ENCODE data around the gene CHD1.

The CHD1 gene

DNA sequence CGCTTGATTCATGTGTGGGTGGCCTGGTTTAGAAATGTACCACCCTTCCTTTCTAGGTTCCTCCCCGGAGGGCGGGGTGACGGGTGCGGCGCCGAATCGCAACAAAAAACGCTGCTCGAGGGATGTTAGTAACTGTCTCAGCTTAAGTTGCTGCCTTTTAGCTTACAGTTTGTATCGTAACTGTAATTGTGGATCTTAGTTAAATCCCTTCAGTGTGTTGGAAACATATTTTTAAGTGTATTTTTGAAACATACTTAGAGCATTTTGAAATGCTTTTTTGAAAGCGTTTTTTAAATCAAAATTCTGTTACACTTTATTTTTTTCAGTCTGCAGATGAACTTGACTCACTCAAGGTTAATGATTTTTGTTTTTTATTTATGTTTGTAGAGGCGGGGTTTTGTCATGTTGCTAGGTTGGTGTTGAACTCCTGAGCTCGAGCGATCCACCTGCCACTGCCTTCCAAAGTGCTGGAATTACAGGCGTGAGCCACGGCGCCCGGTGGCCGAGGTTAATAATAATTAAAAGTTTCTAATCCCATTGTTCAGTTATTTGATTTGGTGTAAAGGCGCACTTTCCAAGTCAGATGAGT lies 997 bp upstream of the CHD1 start:
- peak; percentile 72 for DNase-seq (ENCODE audit: low read depth, low spot score)
- Histone ChIP-seq H3K9me3 (ENCODE audit: low read depth, low read length) (no peaks in the 10 kb centered on the region), H3K9ac (ENCODE audit: insufficient read length) (peak overlapping the region; percentile 89), H3K4me3 (peak overlapping the region; percentile 88), H3K36me3 (ENCODE audit: insufficient read depth, low read length) (peaks cover 23% of the 10 kb centered on the region), H3K27ac (peak overlapping the region; percentile 91)
- TF ChIP-seq EZH2 (IDR thresholded peaks at IDR 0.05) (no peak), FOXP2 (optimal IDR thresholded peaks at IDR 0.05; ENCODE audit: control extremely low read depth, extremely low read length, insufficient read depth) (no peak), POLR2AphosphoS5 (IDR thresholded peaks at IDR 0.05; ENCODE audit: borderline replicate concordance, low read depth, low read length) (no peak)

DNA sequence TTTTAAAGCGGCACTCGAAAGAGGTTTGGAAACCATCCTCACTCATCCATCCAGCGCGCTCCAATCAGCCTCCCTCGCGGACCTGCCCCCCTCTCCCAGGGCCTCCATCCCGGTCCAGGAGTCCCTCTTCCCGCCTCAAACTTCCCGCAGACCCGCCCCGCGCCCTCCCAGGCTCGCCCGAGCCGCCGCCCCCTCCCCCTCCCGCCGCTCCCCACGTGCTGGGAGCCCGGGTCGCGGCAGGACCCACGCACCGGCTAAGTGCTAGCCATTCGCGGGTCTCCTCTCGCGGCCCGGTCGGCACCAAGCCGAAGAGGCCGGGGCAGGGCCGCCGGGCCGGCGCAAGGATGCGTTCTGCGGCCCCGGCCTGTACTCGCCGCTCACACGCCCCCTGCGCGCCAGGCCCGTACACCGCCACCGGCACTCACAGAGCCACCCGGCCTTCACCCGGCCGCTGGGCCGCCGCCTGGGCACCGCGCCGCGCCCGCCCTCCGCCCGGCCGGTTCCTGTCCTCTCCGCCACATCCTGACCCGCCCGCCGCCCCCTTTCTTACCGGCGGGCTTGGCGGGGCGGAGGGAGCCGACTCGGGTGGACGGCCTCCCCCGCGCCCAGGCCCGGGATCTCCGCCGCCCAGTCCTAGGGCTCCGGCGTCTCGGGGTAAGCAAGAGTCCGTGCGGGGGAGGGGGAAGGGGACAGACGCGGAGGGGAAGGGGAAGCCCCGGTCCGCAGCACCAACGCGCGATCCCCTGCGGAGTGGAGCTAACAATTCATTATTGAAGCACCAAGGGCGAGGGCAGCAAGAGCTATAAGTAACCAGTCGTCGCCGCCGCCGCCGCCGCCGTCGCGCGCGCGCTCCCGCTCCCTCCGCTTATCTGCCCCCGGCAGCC lies 576 bp downstream of the CHD1 start:
- Histone ChIP-seq H3K27ac (peak overlapping the region; percentile 82), H3K4me3 (peak overlapping the region; percentile 88), H3K9me3 (ENCODE audit: low read depth, low read length) (no peaks in the 10 kb centered on the region), H3K36me3 (ENCODE audit: insufficient read depth, low read length) (peaks cover 38% of the 10 kb centered on the region), H3K9ac (ENCODE audit: insufficient read length) (peak overlapping the region; percentile 93)
- no peak for DNase-seq (ENCODE audit: low read depth, low spot score)
- no peak for TF ChIP-seq FOXP2 (optimal IDR thresholded peaks at IDR 0.05; ENCODE audit: control extremely low read depth, extremely low read length, insufficient read depth)
- TF ChIP-seq POLR2AphosphoS5 (IDR thresholded peaks at IDR 0.05; ENCODE audit: borderline replicate concordance, low read depth, low read length): no peak
- TF ChIP-seq EZH2 (IDR thresholded peaks at IDR 0.05): no peak

DNA sequence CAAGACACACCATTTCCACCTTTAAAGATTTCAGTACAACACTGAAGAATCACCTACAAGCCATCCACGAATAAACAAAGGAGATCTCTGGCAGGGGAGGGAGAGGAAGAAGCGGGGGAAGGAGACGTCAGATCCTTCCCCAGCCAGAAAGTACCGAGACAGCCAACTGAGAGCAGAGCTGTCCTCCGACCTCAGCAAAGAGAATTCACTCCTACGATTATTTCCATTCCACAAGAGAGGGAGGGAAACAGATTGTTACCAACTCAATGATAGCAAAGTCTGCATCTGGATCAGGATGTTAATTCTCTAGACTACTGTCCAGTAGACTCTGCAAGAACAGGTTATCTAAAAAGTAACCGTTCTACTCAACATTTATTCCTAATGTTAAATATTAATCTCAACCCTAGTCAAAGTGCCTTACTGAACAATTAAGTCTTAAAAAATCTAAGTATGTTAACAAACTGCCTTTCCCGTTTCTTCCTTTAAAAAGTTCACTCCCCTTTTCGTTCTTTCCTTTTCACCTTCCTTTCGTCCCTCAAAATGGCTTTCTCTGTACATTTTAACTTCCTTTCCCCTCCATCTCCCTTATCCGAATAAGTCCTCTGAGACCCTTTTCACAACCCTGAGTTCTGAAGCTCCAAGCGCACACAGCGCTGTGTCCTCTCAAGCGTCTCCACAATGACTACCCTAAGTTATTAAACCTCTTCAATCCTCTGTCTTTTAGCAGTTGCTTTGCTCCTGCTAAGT lies 1.4 kb downstream of the CHD1 start:
- DNase-seq (ENCODE audit: low read depth, low spot score): no peak
- peak; percentile 38 for TF ChIP-seq POLR2AphosphoS5 (IDR thresholded peaks at IDR 0.05; ENCODE audit: borderline replicate concordance, low read depth, low read length)
- no peak for TF ChIP-seq EZH2 (IDR thresholded peaks at IDR 0.05)
- no peak for TF ChIP-seq FOXP2 (optimal IDR thresholded peaks at IDR 0.05; ENCODE audit: control extremely low read depth, extremely low read length, insufficient read depth)
- H3K9ac ChIP-seq (ENCODE audit: insufficient read length): peak overlapping the region; percentile 93
- no peaks in the 10 kb centered on the region for H3K9me3 ChIP-seq (ENCODE audit: low read depth, low read length)
- H3K36me3 ChIP-seq (ENCODE audit: insufficient read depth, low read length): peaks cover 46% of the 10 kb centered on the region
- H3K4me3 ChIP-seq: peak overlapping the region; percentile 88
- H3K27ac ChIP-seq: no peak overlapping the region

DNA sequence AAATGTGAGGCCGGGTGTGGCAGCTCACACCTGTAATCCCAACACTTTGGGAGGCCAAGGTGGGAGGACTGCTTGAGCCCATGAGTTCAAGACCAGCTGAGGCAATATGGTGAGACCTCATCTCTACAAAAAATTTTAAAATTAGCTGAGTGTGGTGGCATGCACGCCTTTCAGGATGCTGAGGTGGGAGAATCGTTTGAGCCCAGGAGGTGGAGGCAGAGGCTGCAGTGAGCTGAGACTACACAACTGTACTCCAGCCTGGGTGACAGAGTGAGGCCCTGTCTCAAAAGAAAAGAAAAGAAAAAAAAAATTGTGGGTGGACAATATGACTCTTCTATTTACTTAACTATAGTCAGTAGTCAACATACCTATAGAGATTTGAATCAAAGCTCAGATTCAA lies 4.8 kb downstream of the CHD1 start:
- Histone ChIP-seq H3K9me3 (ENCODE audit: low read depth, low read length) (no peaks in the 10 kb centered on the region), H3K4me3 (no peak overlapping the region), H3K9ac (ENCODE audit: insufficient read length) (no peak overlapping the region), H3K27ac (no peak overlapping the region), H3K36me3 (ENCODE audit: insufficient read depth, low read length) (peaks cover 73% of the 10 kb centered on the region)
- TF ChIP-seq POLR2AphosphoS5 (IDR thresholded peaks at IDR 0.05; ENCODE audit: borderline replicate concordance, low read depth, low read length) (no peak), EZH2 (IDR thresholded peaks at IDR 0.05) (no peak), FOXP2 (optimal IDR thresholded peaks at IDR 0.05; ENCODE audit: control extremely low read depth, extremely low read length, insufficient read depth) (no peak)
- no peak for DNase-seq (ENCODE audit: low read depth, low spot score)

DNA sequence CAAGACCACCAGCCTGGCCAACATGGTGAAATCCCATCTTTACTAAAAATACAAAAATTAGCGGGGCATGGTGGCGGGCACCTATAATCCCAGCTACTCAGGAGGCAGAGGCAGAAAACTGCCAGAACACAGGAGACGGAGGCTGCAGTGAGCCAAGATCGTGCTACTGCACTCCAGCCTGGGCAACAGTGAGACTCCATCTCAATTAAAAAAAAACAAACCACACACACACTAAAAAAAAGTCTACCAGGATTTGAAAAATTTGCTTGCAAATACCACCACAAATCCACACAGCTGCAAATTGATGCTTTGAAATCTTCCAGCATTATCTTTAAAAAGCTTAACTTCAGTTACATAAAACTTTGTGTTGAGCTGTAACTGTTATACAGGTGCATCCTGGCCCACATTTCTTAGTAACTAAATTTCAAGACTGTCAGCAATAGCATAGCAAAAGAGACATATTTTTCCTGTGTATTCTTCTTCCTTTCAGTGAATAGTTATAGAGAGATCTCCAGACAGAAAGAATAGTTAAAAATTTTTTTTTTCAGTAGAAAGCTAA lies 6.8 kb downstream of the CHD1 start:
- DNase-seq (ENCODE audit: low read depth, low spot score): no peak
- Histone ChIP-seq H3K9ac (ENCODE audit: insufficient read length) (no peak overlapping the region), H3K9me3 (ENCODE audit: low read depth, low read length) (no peaks in the 10 kb centered on the region), H3K4me3 (no peak overlapping the region), H3K27ac (peak overlapping the region; percentile 31; the same call in 1 of the 2 replicates), H3K36me3 (ENCODE audit: insufficient read depth, low read length) (peaks cover 90% of the 10 kb centered on the region)
- TF ChIP-seq EZH2 (IDR thresholded peaks at IDR 0.05) (no peak), POLR2AphosphoS5 (IDR thresholded peaks at IDR 0.05; ENCODE audit: borderline replicate concordance, low read depth, low read length) (no peak), FOXP2 (optimal IDR thresholded peaks at IDR 0.05; ENCODE audit: control extremely low read depth, extremely low read length, insufficient read depth) (no peak)

DNA sequence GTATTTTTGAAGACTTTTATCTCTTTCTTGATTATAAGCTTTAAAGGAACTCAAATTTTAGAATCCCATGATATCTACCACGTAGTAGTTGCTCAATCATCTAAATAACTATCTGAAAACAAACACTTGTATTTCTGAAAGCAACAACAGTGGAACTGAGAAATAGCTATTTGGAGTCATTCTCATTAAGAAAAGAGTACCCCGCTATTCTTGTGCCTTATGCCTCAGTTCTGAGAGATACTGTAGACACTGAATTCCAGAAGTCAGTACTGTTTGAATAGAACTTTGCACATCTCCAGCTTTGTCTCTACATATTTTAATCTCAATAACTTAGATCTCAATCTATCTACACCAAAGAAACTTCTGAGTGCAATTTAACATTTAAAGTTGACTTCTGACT lies 11.4 kb downstream of the CHD1 start:
- H3K36me3 ChIP-seq (ENCODE audit: insufficient read depth, low read length): peaks cover 86% of the 10 kb centered on the region
- no peak overlapping the region for H3K4me3 ChIP-seq
- H3K9ac ChIP-seq (ENCODE audit: insufficient read length): no peak overlapping the region
- TF ChIP-seq FOXP2 (optimal IDR thresholded peaks at IDR 0.05; ENCODE audit: control extremely low read depth, extremely low read length, insufficient read depth) (no peak), EZH2 (IDR thresholded peaks at IDR 0.05) (no peak), POLR2AphosphoS5 (IDR thresholded peaks at IDR 0.05; ENCODE audit: borderline replicate concordance, low read depth, low read length) (no peak)
- DNase-seq (ENCODE audit: low read depth, low spot score): no peak
- no peak overlapping the region for H3K27ac ChIP-seq
- H3K9me3 ChIP-seq (ENCODE audit: low read depth, low read length): no peaks in the 10 kb centered on the region

DNA sequence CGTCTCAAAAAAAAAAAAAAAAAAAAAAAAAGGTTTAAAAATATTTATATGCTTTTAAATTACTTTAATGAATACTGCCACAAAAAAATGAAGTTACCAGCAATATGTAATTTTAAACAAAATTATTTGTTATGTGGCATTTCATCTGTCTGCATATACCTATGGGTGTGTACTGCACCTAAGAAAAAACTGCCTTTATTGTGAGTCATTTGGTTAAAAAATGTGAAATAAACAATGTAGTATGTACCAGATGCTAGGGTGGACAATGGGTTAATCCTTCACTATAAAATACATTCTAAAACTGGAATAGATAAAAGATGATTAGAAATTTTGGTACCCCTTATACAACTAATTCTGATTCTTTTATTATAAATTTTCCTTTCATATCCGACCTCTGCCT lies 12.3 kb downstream of the CHD1 start:
- no peak overlapping the region for H3K27ac ChIP-seq
- TF ChIP-seq POLR2AphosphoS5 (IDR thresholded peaks at IDR 0.05; ENCODE audit: borderline replicate concordance, low read depth, low read length): no peak
- H3K36me3 ChIP-seq (ENCODE audit: insufficient read depth, low read length): peaks cover 84% of the 10 kb centered on the region
- no peak overlapping the region for H3K9ac ChIP-seq (ENCODE audit: insufficient read length)
- H3K4me3 ChIP-seq: no peak overlapping the region
- no peaks in the 10 kb centered on the region for H3K9me3 ChIP-seq (ENCODE audit: low read depth, low read length)
- no peak for DNase-seq (ENCODE audit: low read depth, low spot score)

DNA sequence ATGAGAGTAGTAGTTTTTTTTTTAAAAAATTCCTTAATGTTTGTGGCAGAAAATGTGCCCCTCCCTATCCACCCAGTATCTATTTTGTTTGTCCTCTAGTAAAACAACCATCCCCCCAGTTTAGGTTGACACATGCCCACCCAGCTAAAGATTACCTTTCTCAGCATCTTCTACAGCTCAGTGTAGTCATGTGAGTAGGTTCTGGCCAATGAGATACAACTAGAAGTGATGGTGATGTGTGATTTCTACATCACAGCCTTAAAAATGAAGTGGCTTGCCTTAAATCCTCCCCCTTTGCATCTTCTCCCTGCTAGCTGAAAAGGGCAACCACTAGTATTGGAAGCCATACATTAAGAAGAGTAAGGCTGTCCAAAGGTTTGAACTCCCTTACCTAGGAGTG lies 14.9 kb downstream of the CHD1 start:
- Histone ChIP-seq H3K27ac (no peak overlapping the region), H3K9ac (ENCODE audit: insufficient read length) (no peak overlapping the region), H3K36me3 (ENCODE audit: insufficient read depth, low read length) (peaks cover 81% of the 10 kb centered on the region), H3K9me3 (ENCODE audit: low read depth, low read length) (no peaks in the 10 kb centered on the region), H3K4me3 (no peak overlapping the region)
- no peak for DNase-seq (ENCODE audit: low read depth, low spot score)
- no peak for TF ChIP-seq FOXP2 (optimal IDR thresholded peaks at IDR 0.05; ENCODE audit: control extremely low read depth, extremely low read length, insufficient read depth)
- no peak for TF ChIP-seq POLR2AphosphoS5 (IDR thresholded peaks at IDR 0.05; ENCODE audit: borderline replicate concordance, low read depth, low read length)
- no peak for TF ChIP-seq EZH2 (IDR thresholded peaks at IDR 0.05)

All from SK-N-MC (cell line).